GM21526 (cell line): Measurements from ENCODE around the gene CEP57L1.
"Not testable (repeated sequence)": the region's sequence is repeated elsewhere in the genome, so short reads cannot be mapped to it uniquely, and the experiment has no call there.

Source experiments
- ATAC-seq: cut with Tn5 transposase; IDR thresholded peaks from one replicate; pipeline ENCODE4 v1.9.1; 2021; ENCODE audit warnings: moderate library complexity; ENCODE audit not compliant: unreplicated experiment, low FRiP score

Gene CEP57L1

DNA sequence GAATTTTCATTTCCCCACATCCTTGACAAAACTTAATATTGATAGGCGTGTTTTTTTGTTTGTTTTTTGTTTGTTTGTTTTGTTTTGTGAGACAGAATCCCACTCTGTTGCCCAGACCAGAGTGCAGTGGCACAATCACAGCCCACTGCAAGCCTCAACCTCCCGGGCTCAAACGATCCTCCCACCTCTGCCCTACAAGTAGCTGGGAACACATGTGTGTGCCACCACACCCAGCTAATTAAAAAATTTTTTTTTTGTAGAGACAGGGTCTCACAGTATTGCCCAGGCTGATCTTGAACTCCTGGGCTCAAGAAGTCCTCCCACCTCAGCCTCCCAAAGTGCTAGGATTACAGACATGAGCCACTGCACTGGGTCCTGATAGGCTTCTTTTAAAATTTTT, 9.2 kb downstream of the CEP57L1 start:
- no peak for ATAC-seq

- no peak for ATAC-seq
Observed at GRCh38 chr6:109105681-109106080, 10.4 kb downstream of the CEP57L1 start.

- not testable (repeated sequence) for ATAC-seq
Observed at GRCh38 chr6:109109663-109110062, 14.4 kb downstream of the CEP57L1 start.

DNA sequence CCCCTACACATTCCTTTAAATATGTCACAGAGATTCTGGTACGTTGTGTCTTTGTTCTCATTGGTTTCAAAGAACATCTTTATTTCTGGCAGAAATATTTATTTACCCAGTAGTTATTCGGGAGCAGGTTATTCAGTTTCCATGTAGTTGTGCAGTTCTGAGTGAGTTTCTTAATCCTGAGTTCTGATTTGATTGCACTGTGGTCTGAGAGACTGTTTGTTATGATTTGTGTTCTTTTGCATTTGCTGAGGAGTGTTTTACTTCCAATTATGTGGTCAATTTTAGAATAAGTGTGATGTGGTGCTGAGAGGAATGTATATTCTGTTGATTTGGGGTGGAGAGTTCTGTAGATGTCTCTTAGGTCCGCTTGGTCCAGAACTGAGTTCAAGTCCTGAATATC, 17.4 kb downstream of the CEP57L1 start:
- not testable (repeated sequence) for ATAC-seq

DNA sequence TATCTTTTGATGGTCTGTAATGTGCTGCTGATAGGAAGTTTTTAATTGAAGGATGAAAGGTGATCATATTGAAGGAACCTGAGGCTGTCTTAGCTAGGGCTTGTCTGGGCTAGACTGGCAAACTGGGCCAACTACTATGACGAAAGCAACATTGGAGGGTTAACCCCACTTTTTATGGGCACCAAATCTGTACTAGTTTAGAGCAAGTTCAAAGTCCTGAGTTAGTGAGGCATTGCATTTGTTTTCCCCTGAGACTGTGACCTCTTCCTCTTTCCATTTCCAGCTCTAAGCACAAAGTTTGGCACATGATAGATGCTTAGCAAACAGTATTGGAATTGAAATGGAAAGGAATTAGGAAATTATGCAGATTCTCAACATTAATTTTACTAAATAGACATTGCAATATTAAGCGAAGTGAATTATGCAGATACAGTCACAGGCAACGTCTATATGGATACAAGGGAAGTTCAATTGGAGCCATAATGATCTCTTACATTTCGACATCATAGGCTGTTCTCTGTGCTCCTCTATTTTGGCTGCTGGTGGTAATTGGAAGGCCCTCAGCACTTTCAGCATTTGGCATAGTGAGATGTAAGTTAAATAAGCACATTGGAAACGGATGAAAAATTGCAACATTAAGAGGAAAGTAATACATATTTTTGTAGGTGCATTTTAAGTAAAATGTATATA, 22.2 kb downstream of the CEP57L1 start:
- no peak for ATAC-seq

GRCh38 chr6:109118337-109118736, 23.0 kb downstream of the CEP57L1 start:
- ATAC-seq, result no peak

- no peak for ATAC-seq
Observed at GRCh38 chr6:109118871-109119354, 23.6 kb downstream of the CEP57L1 start.

DNA sequence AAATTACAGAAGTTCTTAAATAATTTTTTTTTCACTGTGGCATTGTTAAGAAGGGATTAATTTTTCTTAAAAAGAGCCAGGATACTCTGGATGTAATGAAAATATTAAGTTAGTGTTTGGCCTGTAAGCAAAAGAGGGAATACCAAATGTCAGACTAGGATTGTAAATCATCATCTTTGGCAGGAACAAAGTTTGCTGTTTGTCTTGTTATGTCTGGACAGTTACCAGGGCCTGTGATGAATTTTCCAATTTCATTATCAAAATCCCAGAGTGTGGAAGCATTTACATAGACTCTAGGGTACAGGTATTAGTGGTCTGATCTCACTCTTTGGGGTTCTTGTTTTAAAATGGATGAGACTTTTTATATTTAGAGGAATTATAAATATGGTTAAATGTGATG, 26.1 kb downstream of the CEP57L1 start:
- no peak for ATAC-seq

GRCh38 chr6:109124219-109124618, 28.9 kb downstream of the CEP57L1 start:
- ATAC-seq, result no peak

DNA sequence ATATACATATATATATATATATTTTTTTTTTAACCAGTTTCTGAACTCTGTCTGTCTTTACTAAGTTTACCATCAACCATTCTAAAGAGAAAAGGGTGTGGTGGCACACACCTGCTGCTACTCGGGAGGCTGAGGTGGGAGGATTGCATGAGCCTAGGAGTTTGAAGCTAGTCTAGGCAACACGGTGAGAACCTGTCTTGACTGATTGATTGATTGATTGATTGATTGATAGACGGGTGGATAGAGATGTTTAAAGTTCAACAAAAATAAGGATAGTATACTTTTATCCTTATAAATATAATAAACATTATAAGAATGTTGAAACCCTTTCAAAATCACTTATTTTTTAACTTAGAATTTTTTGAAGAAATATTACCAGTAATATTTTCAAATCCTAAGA, 30.2 kb downstream of the CEP57L1 start:
- no peak for ATAC-seq

GRCh38 chr6:109130065-109130464, 34.8 kb downstream of the CEP57L1 start:
- no peak for ATAC-seq

DNA sequence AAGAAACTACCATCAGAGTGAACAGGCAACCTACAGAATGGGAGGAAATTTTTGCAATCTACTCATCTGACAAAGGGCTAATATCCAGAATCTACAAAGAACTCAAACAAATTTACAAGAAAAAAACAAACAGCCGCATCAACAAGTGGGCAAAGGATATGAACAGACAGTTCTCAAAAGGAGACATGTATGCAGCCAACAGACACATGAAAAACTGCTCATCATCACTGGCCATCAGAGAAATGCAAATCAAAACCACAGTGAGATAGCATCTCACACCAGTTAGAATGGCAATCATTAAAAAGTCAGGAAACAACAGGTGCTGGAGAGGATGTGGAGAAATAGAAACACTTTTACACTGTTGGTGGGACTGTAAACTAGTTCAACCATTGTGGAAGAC, 40.3 kb downstream of the CEP57L1 start:
- ATAC-seq, result not testable (repeated sequence)

DNA sequence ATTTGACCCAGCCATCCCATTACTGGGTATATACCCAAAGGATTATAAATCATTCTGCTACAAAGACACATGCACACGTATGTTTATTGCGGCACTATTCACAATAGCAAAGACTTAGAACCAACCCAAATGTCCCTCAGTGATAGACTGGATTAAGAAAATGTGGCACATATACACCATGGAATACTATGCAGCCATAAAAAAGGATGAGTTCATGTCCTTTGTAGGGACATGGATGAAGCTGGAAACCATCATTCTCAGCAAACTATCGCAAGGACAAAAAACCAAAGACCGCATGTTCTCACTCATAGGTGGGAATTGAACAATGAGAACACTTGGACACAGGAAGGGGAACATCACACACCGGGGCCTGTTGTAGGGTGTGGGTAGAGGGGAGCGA, 40.7 kb downstream of the CEP57L1 start:
- ATAC-seq, result not testable (repeated sequence)

GRCh38 chr6:109136530-109136929, 41.2 kb downstream of the CEP57L1 start:
- not testable (repeated sequence) for ATAC-seq

GRCh38 chr6:109139109-109139508, 43.8 kb downstream of the CEP57L1 start:
- no peak for ATAC-seq

DNA sequence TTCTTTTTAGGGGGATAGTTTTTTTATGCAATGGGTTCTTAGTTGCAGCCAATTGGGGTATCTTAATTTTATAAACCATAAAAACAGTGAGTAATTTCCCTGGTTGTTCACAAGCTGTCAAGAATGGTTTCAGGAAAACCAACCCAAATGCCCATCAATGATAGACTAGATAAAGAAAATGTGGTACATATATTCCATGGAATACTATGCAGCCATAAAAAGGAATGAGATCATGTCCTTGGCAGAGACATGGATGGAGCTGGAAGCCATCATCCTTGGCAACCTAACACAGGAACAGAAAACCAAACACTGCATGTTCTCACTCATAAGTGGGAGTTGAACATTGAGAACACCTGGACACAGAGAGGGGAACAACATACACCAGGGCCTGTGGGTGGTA, 46.8 kb downstream of the CEP57L1 start:
- not testable (repeated sequence) for ATAC-seq

DNA sequence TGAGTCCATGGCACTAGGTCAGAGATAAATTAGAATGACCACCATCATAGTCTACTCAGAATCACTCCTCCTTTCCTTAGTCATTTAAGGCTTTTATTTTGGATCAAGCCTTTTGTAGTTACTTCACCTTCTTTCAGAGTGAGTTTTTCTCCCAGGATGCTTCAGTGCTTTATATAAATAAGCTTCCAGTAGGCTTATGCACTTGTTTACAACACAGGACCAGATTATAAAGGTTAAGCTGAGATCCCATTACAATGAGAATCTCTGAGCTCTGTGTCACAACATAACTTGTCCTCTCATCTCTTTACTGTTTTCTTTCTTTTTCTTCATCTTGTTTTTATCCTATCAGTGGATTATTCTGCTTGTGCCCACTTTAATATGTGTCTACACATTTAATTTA, 47.9 kb downstream of the CEP57L1 start:
- no peak for ATAC-seq

DNA sequence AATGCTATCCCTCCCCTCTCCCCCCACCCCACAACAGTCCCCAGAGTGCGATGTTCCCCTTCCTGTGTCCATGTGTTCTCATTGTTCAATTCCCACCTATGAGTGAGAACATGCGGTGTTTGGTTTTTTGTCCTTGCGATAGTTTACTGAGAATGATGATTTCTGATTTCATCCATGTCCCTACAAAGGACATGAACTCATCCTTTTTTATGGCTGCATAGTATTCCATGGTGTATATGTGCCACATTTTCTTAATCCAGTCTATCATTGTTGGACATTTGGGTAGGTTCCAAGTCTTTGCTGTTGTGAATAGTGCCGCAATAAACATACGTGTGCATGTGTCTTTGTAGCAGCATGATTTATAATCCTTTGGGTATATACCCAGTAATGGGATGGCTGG, 52.9 kb downstream of the CEP57L1 start:
- not testable (repeated sequence) for ATAC-seq

- not testable (repeated sequence) for ATAC-seq
Observed at GRCh38 chr6:109148716-109149115, 53.4 kb downstream of the CEP57L1 start.

DNA sequence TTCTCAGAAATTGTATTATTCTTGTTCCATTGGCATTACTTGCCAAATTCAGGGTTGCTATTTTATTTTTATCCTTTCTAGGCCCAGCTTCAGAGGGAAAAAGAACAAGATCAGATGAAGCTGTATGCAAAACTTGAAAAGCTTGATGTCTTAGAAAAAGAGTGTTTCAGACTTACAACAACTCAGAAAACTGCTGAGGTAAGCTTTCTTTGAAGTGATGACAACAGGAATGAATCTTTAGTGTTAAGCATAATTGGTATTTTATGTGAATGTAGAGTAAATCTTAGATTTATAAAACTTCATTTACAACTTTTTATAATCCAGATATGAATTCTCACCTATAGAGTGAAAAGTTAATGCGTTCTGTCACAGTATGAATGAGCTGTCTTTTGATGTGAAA, 58.4 kb downstream of the CEP57L1 start:
- ATAC-seq, result no peak

- no peak for ATAC-seq
Observed at GRCh38 chr6:109164331-109164730, 69.0 kb downstream of the CEP57L1 start.

DNA sequence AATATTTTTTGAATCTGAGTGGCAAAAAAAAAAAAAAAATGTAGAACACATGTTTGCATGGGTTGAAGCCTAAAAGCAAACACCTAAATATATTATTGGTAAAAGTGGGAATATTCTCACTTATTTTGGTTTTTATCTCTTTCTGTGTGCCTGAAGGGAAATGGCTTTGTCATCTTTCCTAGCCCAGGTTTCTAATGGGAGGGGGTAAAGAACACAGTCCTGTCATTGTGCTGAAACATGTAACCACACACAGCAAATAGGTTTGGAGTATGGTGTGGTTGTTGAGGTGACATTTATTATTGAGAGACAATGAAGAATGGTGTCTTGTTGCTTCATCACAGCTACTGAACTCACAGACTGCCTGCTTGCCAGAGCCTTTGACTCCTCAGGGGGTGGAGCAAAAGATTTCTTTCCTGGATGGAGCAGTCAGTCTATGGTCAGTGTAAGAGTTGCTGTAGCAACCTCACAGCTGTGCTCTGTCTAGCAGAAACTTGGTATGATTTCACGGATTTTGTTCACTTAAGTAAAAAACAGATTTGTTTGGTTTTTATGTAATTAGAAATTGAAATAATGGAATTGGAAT, 70.2 kb downstream of the CEP57L1 start:
- ATAC-seq, result no peak
